DMS79 (cell line): ENCODE data around the gene KCNMA1.

ENCODE experiments used
- DNase-seq: peaks from one replicate; lab custom pipeline; 2025; lab: John Stamatoyannopoulos, UW

KCNMA1 gene

DNA sequence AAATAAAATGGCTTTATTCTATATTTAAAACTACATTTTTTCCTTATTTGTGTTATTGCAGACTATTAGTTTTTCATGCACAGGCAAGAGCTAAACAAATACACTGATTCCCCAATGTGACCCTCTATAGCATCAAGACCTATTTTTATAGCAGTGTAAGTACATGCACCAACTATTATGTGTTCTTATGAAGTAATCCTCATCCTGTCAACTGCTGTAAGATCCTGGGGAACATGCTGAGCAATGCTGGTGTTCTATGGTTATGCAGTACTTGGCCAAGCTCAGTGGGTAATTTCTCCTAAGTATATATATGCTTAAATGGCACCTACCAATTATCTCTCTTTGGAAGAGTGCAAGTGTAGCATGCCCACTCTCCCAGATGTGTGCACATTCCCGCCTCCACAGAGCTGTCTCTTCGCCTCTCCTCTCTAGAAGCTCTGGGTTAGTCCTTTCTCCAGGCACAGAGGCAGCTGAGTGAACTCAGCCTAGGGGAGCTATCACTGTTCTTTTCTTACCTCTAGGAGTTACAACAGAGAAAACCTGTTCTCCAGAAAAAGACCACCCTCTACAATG lies 428.8 kb downstream of the KCNMA1 start:
- DNase-seq = no peak

DNA sequence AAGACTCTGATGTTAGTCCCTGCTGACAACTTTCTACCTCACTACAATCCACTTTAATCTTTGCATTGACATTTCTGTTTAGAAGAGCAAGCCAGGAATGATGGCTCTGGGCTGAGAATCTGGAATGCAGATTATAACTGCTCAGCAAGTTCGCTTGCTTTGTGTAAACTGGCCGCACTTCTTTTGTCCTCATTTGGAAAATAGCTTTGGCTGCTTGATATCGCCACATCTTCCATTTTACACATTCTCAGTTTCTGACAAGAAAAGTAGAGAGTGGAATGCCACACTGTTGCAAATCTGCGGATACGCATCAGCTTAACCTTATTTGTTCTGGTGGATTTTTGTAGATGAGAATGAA lies 429.8 kb downstream of the KCNMA1 start:
- DNase-seq = no peak

DNA sequence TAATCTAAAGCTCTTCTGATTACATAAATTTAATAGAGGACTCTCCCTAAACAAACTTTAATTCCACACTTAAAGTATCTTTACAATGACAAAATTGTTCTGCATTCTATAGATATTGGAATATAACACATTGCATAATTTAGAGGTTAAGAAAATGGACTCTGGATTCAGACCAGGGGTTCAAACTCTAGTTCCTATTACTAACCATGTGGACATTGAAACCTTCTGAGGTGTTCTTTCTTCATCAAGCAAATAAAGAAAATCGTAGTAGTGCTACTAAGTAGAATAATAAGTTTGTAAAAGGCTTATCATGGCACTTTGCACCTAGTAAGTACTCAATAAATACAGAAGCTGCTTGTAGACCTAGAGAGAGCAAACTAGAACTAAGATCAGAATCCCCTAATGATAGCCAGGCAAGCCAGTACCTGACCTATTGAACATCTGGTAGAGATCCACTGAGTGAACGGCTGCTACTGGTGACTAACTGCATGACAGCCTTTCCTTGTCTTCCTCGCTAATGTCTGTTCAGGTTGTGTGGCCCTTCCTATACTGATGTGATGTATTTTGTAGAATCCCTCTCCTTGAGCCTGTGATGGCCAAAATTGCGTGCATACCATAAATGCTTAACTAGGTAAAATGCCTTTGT lies 430.3 kb downstream of the KCNMA1 start:
- no peak for DNase-seq

DNA sequence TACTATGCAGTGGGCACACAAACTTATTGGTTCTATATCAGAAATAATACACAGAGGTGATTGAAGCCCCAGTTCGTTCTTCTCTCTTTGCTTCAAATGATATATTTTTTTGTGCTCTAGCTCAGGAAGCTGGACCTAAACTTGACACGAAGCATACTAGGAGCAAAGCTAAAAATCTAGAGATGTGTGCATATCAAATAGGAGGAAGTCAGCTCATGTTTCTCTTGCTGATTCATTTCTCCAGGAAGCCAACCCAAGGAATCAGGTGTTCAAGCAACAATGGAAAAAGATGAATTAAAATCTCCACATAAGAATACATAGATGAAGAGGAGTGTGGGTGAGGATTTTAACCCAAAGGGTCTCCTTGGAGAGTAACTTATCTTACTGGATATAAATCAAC lies 432.5 kb downstream of the KCNMA1 start:
- DNase-seq = no peak

DNA sequence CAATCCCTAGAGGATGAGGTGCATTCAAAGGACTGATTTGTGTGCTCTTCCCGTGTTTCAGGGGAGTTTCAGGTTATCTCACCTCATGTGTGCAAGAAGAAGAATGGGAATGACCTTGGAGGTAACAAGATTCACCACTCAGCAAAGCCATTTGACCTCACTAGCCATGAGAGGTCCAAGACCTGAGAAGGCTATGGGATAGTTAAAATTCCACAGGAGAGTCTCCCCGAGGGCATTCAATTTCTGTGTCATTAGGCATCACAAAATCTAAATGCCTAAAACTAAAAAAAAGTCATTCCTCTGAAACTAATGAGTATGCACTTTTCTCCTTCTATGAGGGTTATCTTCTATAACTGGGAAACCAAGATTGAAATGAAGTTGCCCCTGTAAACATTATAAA lies 433.4 kb downstream of the KCNMA1 start:
- DNase-seq = no peak

DNA sequence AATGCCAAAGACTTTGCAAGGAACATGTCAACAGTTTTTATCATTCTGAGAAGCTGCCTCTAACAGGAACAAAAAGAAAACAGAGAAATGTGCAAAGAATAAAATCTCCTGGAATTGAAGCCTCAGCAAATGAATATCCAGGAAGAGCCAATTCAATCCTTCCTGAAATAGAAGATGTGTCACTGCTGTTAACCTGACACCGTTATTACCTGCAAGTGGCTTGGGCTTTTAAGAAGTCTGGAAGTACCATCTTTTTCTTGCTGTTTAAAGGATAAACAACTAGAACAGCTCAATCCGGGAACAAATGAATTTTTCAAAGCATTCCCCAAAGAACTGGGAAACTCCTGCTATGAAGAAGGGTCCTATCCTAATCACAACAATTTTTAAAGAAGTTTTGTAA lies 434.8 kb downstream of the KCNMA1 start:
- no peak for DNase-seq

DNA sequence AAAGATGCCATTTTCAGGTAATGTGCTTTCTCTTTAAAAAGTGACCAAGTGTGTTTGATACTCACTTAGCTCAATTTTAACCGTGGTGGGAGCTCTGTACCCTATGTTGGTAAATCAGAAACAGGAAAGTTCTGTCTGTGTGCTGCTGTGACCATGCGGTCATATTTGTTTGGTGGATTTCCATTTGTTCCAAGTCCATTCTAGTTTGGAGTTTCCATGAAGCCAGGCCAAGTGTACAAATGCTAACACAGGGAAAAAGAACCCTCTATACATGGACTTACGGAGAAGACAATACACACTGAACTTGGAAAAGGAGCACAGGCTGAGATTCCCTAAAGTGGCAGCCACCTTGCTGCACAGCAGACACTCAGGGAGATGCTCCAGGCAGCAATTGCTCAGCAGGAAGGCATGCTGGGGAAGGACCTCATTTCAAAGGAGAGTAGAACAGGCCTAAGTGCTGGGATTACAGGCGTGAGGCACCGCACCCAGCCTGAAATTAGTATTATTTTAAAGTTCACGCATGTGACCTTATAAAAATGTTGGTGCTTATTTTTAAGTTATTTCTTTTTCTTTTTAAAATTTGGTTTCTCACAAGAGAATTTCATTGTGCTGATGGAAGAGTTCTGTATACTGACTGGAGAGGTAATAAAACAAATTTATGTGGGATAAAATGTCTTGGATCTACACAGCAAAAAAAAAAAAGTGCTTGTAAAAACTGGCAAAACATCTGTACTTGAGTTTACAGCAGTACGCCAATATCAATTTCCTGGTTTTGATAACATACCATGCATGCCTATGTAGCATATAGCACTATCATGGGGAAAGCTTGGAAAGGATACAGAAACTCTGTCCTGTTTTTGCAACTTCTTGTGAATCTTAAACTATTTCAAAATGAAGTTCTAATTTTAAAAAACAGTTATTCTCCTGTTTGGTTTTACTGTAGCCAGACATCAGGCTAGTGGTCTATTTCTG lies 436.2 kb downstream of the KCNMA1 start:
- no peak for DNase-seq

DNA sequence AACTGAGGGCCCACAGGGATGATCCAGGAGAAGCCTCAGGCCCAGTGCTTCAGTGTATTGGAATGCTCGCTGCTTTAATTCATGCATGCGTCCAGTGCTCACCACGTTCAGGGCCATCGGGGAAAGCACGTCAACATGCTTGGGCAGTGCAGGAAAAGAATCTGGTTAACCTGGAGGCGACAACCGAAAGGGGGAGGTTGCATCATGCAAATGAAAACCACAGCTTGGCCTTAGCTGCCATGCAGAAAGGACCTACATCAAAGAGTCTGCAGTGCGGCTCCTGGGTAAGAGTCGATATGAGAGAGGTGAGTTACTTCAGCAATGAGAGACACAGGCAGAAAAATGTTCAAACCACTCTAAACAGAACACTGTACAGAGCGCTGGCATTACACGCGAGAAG lies 440.1 kb downstream of the KCNMA1 start:
- DNase-seq = no peak

DNA sequence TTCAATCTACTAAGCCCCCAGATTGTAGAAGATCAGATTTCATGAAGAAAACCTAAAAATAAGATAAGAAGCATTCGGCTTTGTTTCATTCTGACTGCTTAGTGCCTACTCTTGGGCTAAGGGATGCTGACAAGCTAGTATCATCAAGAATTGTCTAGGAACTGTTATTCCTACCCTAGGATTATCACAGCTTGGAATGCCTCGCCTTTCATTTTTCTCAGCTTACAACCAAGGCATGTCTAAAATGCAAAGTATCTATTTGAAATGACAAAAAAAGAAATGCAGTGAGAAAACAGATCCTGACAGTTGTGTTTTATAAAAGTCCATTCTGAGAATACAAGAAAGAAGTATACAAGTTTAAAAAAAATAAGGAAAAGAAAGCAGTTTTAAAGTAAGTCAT lies 441.0 kb downstream of the KCNMA1 start:
- DNase-seq = no peak

DNA sequence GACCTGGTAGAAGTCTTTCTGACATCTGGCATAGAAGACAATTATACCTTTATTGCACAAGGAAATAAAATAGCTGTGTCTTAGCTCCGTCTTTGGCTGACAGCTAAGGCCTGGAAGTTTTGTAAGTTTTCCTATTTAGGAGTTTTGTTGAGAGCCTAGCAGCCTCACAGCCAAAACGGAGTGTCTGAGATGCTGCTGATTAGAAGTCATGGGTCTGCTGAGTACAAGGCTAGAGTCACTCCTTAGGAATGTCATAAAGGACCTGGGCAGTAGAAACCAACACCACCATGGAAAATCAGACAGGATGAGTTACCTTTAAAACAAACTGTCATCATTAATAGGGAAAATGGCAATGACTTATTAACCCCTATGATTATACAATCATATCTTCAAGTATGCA lies 442.5 kb downstream of the KCNMA1 start:
- DNase-seq = no peak

DNA sequence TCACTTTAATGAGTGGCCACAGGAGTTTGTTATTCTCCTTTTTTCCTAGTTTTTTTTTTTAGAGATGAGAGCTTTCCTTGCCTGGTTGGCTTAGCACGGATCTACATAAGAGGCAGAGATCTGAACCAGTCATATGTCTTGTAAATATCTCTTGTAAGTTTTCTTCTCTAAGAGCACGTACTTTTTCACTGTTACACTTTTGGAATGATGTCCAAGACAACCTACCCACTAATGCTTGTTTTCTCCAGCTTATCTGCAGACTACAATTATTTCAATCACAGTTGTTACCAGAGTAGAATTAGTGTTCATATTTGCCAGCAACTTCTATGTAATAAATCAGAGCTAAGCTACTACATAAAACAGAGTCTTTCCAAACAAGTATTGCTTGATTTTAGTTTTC lies 444.6 kb downstream of the KCNMA1 start:
- DNase-seq = no peak

DNA sequence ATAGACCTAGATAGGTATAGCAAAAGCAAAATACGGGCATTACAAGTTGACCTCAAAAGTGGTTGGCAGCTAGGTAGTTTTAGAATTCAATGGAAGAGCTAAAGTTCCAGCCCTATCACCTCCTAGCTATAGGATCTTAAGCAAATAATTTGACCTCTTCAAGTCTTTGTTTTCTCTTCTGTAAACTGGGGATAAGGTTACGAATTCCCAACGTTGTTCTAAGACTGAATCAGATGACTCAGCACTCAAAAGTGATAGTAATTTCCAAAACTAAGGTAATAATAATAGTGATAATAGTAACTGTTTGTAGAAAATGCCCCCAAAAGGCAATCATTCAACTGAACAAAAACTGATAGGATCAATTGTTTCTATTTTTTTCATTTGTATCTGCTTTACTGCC lies 445.2 kb downstream of the KCNMA1 start:
- DNase-seq = no peak

DNA sequence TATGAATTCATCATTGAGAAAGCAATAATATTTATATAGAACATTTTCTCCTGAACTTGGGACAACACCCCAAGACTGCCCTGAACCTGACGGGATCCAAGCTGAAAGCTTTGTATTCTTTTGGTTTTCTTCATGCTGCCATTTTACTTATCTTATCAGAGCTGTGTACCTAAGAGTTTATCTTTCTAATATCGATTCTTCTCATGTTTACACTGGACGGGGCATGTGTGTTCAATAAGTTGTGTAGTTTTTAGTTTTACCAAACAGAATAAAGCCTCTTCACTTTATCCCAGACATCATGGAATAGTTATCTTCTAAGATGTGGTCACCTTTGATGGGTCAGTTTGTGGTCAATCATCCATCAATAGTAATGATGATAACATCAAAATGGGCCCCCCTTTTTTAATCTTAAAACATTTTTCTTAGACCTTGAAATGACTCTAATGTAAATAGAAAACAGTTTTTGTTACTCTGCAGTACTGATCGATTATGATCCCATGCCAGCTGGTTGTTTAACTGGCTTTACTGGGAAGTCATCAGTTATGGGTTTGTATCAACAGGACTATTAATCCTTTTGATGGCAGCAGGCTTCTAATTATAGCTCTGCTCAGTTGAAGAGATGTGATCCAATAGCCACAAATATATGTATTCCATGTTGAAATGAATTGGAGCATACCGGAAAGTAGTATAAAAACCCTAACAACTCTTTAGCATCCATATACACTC lies 446.1 kb downstream of the KCNMA1 start:
- no peak for DNase-seq

DNA sequence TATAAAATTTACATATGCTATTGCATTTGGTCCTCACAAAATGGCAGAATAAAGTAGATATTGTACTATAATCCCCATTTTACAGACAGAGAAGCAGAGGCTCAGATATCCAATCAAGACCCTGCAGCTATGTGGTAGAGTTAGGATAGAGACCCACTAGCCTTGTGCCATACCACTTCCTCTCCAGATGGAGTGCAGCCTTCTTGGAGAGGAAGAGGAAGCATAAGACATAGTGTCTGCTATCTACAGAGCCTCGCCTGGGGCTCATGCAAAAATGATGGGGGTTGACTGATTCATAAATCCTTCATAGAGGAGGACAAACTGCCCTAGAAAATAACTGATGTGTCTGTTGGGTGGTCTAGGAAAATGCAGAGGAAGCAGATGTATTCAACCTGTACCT lies 447.3 kb downstream of the KCNMA1 start:
- DNase-seq = no peak

DNA sequence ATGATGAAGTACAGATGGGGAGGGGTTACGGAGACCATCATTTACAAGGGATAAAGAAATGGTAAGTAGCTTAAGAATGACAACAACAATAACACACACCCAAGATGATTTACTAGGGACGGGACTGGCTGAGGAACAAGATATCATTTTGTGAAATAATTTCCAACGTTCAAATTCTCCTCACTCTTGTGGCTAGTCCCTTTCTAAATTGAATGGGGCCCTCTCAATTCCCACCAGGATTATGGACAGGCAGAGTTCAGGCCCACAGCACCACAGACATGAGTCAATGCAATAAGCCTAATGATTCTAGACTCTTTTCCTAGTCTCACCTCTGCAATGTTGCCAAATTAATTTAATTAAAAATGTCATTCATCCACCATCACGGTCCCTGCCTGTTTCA lies 448.1 kb downstream of the KCNMA1 start:
- no peak for DNase-seq

DNA sequence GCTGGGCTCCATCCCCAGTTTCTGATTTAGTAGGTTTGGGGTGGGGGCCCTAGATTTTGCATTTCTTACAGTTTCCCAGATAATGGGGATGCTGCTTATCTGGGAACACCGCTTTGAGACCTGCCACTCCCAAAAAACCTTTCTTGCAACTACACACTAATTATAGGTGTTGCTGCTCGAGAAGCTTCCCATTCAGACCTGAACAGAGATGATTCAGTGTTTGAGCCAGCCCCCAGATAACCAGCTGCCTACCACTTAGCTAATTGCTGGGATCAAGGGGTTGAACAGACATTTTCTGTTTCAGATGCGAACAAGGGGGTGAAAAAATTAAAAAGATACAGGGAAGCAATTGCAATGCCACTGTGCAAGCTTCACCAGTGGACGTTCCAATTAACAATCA lies 448.5 kb downstream of the KCNMA1 start:
- DNase-seq = no peak

DNA sequence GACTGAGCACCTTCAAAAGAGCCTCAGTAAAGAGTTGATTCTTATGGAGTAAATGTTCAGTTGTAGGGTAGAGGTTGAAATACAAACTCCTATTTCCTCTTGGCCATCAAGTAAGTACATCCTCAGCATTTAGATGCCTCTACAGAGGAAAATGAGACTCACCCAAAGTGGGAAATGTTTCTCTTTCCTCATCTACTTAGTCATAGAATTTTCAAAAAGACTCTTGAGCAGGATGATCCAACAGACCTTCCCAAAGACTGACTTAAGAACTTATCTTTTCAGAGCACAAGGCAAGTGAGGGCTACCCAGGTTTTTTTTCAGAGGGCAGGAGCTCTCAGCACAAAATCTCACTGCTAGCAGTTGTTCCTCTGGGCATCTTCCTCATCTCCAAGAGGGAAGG lies 449.1 kb downstream of the KCNMA1 start:
- DNase-seq = no peak

DNA sequence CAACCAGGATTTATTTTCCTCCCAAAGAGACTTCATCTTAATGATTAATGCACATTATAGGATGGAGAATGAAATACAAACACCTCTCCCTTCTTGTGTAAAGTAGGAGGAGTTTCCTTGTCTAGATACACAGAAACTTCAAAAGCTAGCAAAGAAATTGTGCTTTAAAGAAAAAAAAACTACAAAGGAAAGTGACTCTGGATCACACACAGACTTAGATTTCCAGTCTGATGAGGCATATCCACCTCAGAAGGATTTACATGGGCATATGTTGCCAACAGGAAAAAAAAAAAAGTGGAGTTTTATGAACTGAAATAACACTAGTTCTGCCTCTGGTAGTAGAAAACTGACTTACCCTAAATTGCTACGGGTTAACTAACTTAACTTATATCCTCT lies 449.6 kb downstream of the KCNMA1 start:
- DNase-seq = no peak

DNA sequence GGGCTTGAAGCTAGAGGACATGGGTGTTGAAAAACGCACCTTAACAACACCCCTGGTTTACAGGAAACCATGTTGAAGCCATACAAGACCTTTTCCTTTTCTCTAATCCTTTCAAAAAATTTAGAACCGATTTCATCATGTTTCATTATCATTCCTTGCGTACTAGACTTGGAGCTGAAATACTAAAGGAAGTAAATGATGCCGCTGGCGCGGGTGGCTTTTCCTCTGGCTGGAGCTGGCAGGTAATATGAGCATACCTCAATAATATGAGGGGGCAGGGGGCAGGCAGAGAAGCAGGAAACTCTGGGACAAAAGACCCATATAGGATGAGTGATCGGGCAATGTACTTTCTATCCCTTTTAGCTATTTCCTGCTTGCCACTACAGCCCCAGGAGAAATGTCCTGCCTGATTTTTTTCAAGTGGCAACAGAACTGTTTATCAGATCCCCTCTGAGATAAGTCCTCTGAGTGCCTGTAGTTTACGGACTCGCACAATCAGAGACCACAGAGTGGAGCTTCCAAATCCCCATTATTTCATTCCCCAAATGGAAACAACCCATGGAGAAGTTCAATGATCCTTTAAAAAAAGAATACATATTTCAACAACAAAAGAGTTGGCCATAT lies 450.1 kb downstream of the KCNMA1 start:
- peak; percentile 45 for DNase-seq

DNA sequence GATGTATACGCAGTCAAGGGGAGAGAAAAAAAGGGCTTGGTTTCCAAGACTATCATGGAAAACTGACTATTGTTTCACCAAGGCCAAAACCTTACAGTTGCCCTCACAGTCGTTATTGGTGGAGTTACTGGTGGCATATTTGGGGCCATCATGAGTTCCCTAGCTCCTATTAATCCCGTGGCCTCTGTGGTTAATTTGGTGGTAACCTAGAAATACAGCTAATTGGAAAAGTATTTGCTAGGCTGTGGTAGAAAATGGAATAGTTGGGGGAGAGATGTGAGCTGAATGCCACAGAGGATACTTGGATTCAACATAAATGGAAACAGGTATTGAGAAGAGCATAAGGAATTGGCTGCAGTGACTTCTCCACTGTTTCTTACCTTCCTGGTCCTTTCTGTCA lies 450.7 kb downstream of the KCNMA1 start:
- DNase-seq = no peak

DNA sequence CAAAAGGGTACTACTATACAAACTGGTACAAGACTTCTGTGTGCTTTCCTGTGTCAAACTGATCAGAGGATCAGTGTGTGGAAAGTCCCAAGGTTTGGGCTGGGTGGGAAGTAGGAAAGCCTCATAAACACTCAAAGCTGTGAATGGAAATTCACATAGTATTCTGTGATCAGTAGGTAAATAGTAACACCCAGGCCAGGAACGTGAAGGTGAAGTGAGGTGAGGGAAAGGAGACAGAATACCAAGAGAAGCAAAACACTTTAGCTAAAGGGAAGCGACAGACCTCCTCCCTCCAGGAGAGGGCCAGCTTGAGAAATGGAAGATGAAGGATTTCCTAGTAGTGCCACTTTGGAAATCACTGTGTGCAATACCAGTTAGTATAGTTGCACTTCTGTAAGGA lies 451.9 kb downstream of the KCNMA1 start:
- DNase-seq = no peak

DNA sequence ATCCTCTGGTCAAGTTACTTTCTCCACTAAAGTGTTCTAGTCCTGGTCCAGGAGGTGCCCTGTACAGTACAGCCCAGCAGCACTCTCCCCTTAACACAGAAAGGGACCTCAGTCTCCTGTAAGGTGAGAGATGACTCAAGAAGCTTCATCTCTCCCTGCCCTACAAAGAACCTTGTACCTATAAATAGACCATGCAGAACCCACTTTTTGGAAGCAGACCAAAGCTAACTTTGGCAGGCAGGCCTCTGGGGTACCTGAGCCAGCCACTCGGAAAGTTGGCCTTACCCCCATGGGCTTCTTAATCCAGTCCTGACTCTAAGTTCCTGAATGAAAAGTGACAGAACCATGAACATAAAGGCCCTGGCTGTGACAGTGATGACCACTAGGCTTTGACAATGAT lies 454.8 kb downstream of the KCNMA1 start:
- DNase-seq = no peak
